Adrenal gland (tissue), 12 donors: ENCODE data around the gene NFE2. TPM values are rescaled to one million over a fixed set of nuclear protein-coding genes. Genes with fewer than 3 reads are reported as not detected.
"Not testable (repeated sequence)": the region's sequence is repeated elsewhere in the genome, so short reads cannot be mapped to it uniquely, and the experiment has no call there.

Source experiments
- DNase-seq, 7 donors: peaks; one replicate each; pipeline ENCODE4 v3.0.0-alpha.2; 2019 to 2020
- H3K27ac ChIP-seq, 5 donors: fragments of 200-600 bp; sonication (generic) in 4 of 5; 1 replicate in 3 of 5; 2 replicates in 2 of 5; pipeline versions ENCODE4 v1.5.1 to v1.8.0; 2016 to 2020; ENCODE audit warnings: mild to moderate bottlenecking in 1 of 5
- H3K27me3 ChIP-seq: fragments of 200-600 bp; 2 replicates; pipeline ENCODE4 v1.8.0; 2021
- H3K36me3 ChIP-seq, 2 donors: fragments of 200-600 bp; replicated peaks in 1 of 2; 1 replicate in 1 of 2; 2 replicates in 1 of 2; pipeline versions ENCODE4 v1.5.1 to v1.8.0; 2018 to 2022
- H3K4me1 ChIP-seq, 2 donors: fragments of 200-600 bp; replicated peaks in 1 of 2; 1 replicate in 1 of 2; 2 replicates in 1 of 2; pipeline versions ENCODE4 v1.5.1 to v1.8.0; 2018 to 2021
- H3K4me3 ChIP-seq, 4 donors: fragments of 200-600 bp; sonication (generic) in 3 of 4; one replicate each; pipeline ENCODE4 v1.5.1; 2016 to 2018
- H3K9me3 ChIP-seq, 3 donors: fragments of 200-600 bp; sonication (generic) in 1 of 3; replicated peaks in 1 of 3; 1 replicate in 2 of 3; 2 replicates in 1 of 3; pipeline versions ENCODE4 v1.5.1 to v1.8.0; 2016 to 2021
- POLR2A ChIP-seq, 2 donors: fragments of 450-650 bp; IDR thresholded peaks; one replicate each; pipeline ENCODE4 v1.6.1; 2017; ENCODE audit warnings: antibody characterized with exemption in 2 of 2, mild to moderate bottlenecking in 2 of 2, moderate library complexity in 1 of 2
- WGBS, 4 donors: extraction: QIAGEN DNeasy Blood & Tissue Kit in 2 of 4; methylation state at CpG; one replicate each; pipeline versions ENCODE4 v1.1.5 to v1.1.7; 2013 to 2017; 5-methylcytosine and 5-hydroxymethylcytosine counted together
- intact Hi-C, 2 donors: fragments of 100-400 bp; cut with DNase I; formaldehyde crosslinking; loops; one replicate each; pipeline versions ENCODE4 v1.14.1 to v1.15.0; 2022 to 2023
- polyA plus RNA-seq, 3 donors: library from polyadenylated mRNA; stranded (reverse); fragments of 200-250 nt in 2 of 3; fragments of 350-450 nt in 1 of 3; fragmentation: Illumina TruSeq in 1 of 3; extraction: RNeasy Lipid Tissue Mini Kit (QIAGEN cat#74804) in 1 of 3; gene quantifications; one replicate each; pipeline ENCODE4 v1.2.3, GENCODE V29; 2013 to 2014
- total RNA-seq, 9 donors: library from RNA; depleted of rRNA in 4 of 9; stranded (reverse); fragments of >200 nt in 4 of 9; fragments of 120-200 nt in 1 of 9; fragmentation: NEBNext Ultra II Directional in 1 of 9; extraction: Animal tissue kit (Norgen Biotek cat#: 25700) in 1 of 9; gene quantifications; one replicate each; pipeline versions ENCODE4 v1.1.0 to v1.2.4, GENCODE V29; 2013 to 2023
- TF ChIP-seq, protein P1 (sequence below), 6 experiments: fragments of 450-650 bp in 4 of 6; fragments of 200-600 bp in 2 of 6; sonication (generic) in 1 of 6; IDR thresholded peaks; 1 replicate in 5 of 6; 2 replicates in 1 of 6; pipeline versions ENCODE4 v1.5.1 to v1.8.0; 2016 to 2021; ENCODE audit warnings: antibody characterized with exemption in 6 of 6, mild to moderate bottlenecking in 2 of 6, moderate library complexity in 1 of 6
- donor health status: healthy with polysubstance abuse.
- donor health status: Bipolar disorder and iron deficiency.
- donor health status: DM: yes; HTN: yes; CAD: no.
- donor health status: DM: no; HTN: no; CAD: no.
- donor health status: DM: no; HTN: no; CAD: no.
- donor health status: DM: yes; HTN: yes; CAD: no.

The NFE2 gene
- total and polyA plus RNA-seq, 12 donors = 0.13 to 3.8 (median 0.60) TPM; not detected in 6

DNA sequence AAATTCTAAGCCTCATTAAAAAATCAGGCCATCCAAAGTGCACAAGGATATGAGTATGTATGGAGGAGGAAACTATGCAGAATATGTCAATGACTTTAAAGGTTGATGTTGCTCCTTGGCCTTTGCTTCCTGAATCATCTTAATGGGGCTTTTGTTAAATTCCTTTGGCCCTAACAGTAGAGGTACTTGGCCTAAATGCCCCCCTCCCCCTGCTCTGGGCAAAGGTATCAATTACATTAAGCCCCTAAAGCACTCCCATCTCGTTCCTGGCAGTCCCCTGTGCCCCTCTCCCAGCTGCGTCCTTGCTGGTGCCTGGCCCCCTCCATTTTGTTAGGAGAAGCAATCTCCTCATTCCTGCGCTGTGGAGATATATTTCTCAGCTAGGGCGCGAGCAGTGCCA lies 28.9 kb upstream of the NFE2 start:
- TF ChIP-seq, protein P1, sequence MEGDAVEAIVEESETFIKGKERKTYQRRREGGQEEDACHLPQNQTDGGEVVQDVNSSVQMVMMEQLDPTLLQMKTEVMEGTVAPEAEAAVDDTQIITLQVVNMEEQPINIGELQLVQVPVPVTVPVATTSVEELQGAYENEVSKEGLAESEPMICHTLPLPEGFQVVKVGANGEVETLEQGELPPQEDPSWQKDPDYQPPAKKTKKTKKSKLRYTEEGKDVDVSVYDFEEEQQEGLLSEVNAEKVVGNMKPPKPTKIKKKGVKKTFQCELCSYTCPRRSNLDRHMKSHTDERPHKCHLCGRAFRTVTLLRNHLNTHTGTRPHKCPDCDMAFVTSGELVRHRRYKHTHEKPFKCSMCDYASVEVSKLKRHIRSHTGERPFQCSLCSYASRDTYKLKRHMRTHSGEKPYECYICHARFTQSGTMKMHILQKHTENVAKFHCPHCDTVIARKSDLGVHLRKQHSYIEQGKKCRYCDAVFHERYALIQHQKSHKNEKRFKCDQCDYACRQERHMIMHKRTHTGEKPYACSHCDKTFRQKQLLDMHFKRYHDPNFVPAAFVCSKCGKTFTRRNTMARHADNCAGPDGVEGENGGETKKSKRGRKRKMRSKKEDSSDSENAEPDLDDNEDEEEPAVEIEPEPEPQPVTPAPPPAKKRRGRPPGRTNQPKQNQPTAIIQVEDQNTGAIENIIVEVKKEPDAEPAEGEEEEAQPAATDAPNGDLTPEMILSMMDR (IDR thresholded peaks at IDR 0.05) = no peak
- TF ChIP-seq POLR2A (IDR thresholded peaks at IDR 0.05) = no peak
- no peaks in the 10 kb centered on the region for H3K27me3 ChIP-seq
- H3K4me3 ChIP-seq = no peak overlapping the region
- 78 to 90% (median 85%) methylated on average over 5 of the region's 5 CpGs for WGBS, 4 donors
- intact Hi-C loops = no loop called here
- no peak for DNase-seq
- H3K4me1 ChIP-seq = peaks cover 0 to 70% of the 10 kb centered on the region in 2 donors
- no peaks in the 10 kb centered on the region for H3K36me3 ChIP-seq
- H3K27ac ChIP-seq = no peak overlapping the region
- H3K9me3 ChIP-seq = no peaks in the 10 kb centered on the region

- Histone ChIP-seq H3K36me3 (no peaks in the 10 kb centered on the region), H3K27ac (no peak overlapping the region), H3K4me1 (peaks cover 0 to 70% of the 10 kb centered on the region in 2 donors), H3K27me3 (no peaks in the 10 kb centered on the region), H3K9me3 (no peaks in the 10 kb centered on the region), H3K4me3 (no peak overlapping the region)
- no peak for DNase-seq
- 80 to 86% (median 84%) methylated on average over 6 of the region's 6 CpGs for WGBS, 4 donors
- intact Hi-C loops = no loop called here
- TF ChIP-seq, protein P1 (IDR thresholded peaks at IDR 0.05) = no peak
- TF ChIP-seq POLR2A (IDR thresholded peaks at IDR 0.05) = no peak
Observed at GRCh38 chr12:54328595-54329337, 28.0 kb upstream of the NFE2 start.

GRCh38 chr12:54325442-54326109 lies 24.8 kb upstream of the NFE2 start:
- H3K9me3 ChIP-seq, H3K36me3 ChIP-seq, H3K27me3 ChIP-seq, DNase-seq, intact Hi-C loops: not testable (repeated sequence)
- 45 to 52% (median 47%) methylated on average over 22 of the region's 22 CpGs for WGBS, 4 donors
- H3K27ac ChIP-seq = peak overlapping the region; percentile 45 to 91 (median 79)
- peak overlapping the region; percentile 12 to 70 (median 64) for H3K4me3 ChIP-seq
- peaks cover 0 to 48% of the 10 kb centered on the region in 2 donors for H3K4me1 ChIP-seq

DNA sequence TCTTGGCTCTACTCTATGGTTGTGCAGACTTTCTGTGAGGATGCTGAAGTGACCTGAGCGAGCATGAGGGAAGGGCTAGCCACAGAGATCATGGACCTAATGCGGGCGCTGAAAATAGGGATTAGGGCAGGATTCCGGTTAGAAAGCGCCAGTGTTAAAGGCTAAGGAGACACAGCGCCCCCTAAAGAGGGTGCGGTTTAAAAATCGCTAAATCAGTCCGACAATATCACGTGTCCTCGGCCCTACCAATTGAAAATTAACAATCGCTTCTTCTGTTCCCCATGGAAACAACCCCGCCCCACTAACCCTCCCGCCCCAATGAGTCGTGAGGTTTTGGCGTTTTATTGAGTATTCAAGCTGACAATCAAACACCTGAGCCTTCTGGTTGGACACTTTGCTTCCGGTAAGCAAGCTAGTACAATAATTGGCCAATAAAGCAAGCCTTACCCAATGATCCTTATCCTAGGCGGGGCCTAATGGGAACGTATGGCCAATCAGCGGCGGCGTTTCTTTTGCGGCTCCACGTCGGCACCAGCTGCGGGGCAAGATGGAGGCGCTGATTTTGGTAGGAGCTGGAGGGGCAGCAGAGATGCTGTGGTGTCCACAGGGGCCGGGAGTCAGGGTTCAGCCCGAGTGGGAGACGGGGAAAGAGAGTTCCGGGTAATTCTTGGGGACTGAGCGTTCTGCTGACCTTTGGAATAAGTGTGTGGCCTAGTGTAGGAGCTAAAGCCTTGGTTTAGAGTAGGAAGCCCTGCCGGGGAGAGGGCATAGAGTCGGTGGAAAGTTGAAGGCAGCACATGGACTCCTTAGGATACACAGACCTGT lies 24.0 kb upstream of the NFE2 start, which contains the start of gene COPZ1:
Gene COPZ1, plus strand, starts transcription at position 515 of the 825 bp plus-strand sequence. Its CDS starts 33 bp downstream, at position 548.
- no peaks in the 10 kb centered on the region for H3K9me3 ChIP-seq
- intact Hi-C loops = no loop called here
- 1 to 2% (median 2%) methylated on average over 31 to 34 of the region's 34 CpGs for WGBS, 4 donors
- peak; percentile 94 to 99 (median 98) for DNase-seq
- peak within 1 kb of the TSS; percentile 45 to 91 (median 79) for H3K27ac ChIP-seq
- H3K27me3 ChIP-seq = no peaks in the 10 kb centered on the region
- H3K4me3 ChIP-seq = peak within 1 kb of the TSS; percentile 12 to 70 (median 64)
- H3K36me3 ChIP-seq = no peaks in the 10 kb centered on the region
- TF ChIP-seq, protein P1 (IDR thresholded peaks at IDR 0.05) = peak; percentile 55 to 74 (median 68)
- TF ChIP-seq POLR2A (IDR thresholded peaks at IDR 0.05) = peak; percentile 67 to 83
- H3K4me1 ChIP-seq = peaks cover 0 to 41% of the 10 kb centered on the region in 2 donors
